ENCODE results near the gene KRT71.
A peak's percentile ranks its signal among the peaks of the same experiment; 100 is the strongest.

The KRT71 gene

GRCh38 chr12:52522346-52523011 lies 30.5 kb downstream of the KRT71 start:
- peak; percentile 75 for DNase-seq (ENCODE audit: low spot score)
- no peaks in the 10 kb centered on the region for H3K27me3 ChIP-seq (ENCODE audit: insufficient read depth, poor library complexity, severe bottlenecking)

GRCh38 chr12:52521568-52522266 lies 31.2 kb downstream of the KRT71 start:
- peak; percentile 9 for ATAC-seq (ENCODE audit: low read depth)
- Histone ChIP-seq H3K4me3 (ENCODE audit: severe bottlenecking) (peak overlapping the region; percentile 3), H3K4me1 (ENCODE audit: insufficient read depth, poor library complexity, severe bottlenecking) (peaks cover 63% of the 10 kb centered on the region), H3K27ac (ENCODE audit: poor library complexity, severe bottlenecking) (peak overlapping the region; percentile 99), H3K27me3 (ENCODE audit: insufficient read depth, poor library complexity, severe bottlenecking) (no peaks in the 10 kb centered on the region), H3K9me3 (ENCODE audit: severe bottlenecking) (no peaks in the 10 kb centered on the region), H3K36me3 (ENCODE audit: low read depth) (peaks cover 34% of the 10 kb centered on the region)
- DNase-seq (ENCODE audit: low spot score), result peak; percentile 81
- no peak for TF ChIP-seq CTCF (IDR thresholded peaks at IDR 0.05; ENCODE audit: poor library complexity, severe bottlenecking)

More at GRCh38 chr12:52522346-52523011, 30.5 kb downstream of the KRT71 start:
- no peak for TF ChIP-seq CTCF (IDR thresholded peaks at IDR 0.05; ENCODE audit: poor library complexity, severe bottlenecking)
- Histone ChIP-seq H3K4me1 (ENCODE audit: insufficient read depth, poor library complexity, severe bottlenecking) (peaks cover 55% of the 10 kb centered on the region), H3K4me3 (ENCODE audit: severe bottlenecking) (peak overlapping the region; percentile 3), H3K9me3 (ENCODE audit: severe bottlenecking) (no peaks in the 10 kb centered on the region), H3K27ac (ENCODE audit: poor library complexity, severe bottlenecking) (peak overlapping the region; percentile 99), H3K36me3 (ENCODE audit: low read depth) (peaks cover 27% of the 10 kb centered on the region)
- ATAC-seq (ENCODE audit: low read depth), result peak; percentile 17

GRCh38 chr12:52521175-52521567 lies 31.8 kb downstream of the KRT71 start:
- peak; percentile 90 for DNase-seq (ENCODE audit: low spot score)
- Histone ChIP-seq H3K4me3 (ENCODE audit: severe bottlenecking) (peak overlapping the region; percentile 79), H3K27ac (ENCODE audit: poor library complexity, severe bottlenecking) (peak overlapping the region; percentile 99), H3K4me1 (ENCODE audit: insufficient read depth, poor library complexity, severe bottlenecking) (peaks cover 65% of the 10 kb centered on the region), H3K9me3 (ENCODE audit: severe bottlenecking) (no peaks in the 10 kb centered on the region), H3K36me3 (ENCODE audit: low read depth) (peaks cover 40% of the 10 kb centered on the region), H3K27me3 (ENCODE audit: insufficient read depth, poor library complexity, severe bottlenecking) (no peaks in the 10 kb centered on the region)
- ATAC-seq (ENCODE audit: low read depth), result peak; percentile 34
- no peak for TF ChIP-seq CTCF (IDR thresholded peaks at IDR 0.05; ENCODE audit: poor library complexity, severe bottlenecking)

- H3K9me3 ChIP-seq (ENCODE audit: severe bottlenecking), result no peaks in the 10 kb centered on the region
- no peaks in the 10 kb centered on the region for H3K27me3 ChIP-seq (ENCODE audit: insufficient read depth, poor library complexity, severe bottlenecking)
- ATAC-seq (ENCODE audit: low read depth) (peak; percentile 43), DNase-seq (ENCODE audit: low spot score) (peak; percentile 98)
- H3K36me3 ChIP-seq (ENCODE audit: low read depth), result peaks cover 51% of the 10 kb centered on the region
- peak within 1 kb of the TSS; percentile 99 for H3K27ac ChIP-seq (ENCODE audit: poor library complexity, severe bottlenecking)
- H3K4me1 ChIP-seq (ENCODE audit: insufficient read depth, poor library complexity, severe bottlenecking), result peaks cover 55% of the 10 kb centered on the region
- peak within 1 kb of the TSS; percentile 79 for H3K4me3 ChIP-seq (ENCODE audit: severe bottlenecking)
- TF ChIP-seq CTCF (IDR thresholded peaks at IDR 0.05; ENCODE audit: poor library complexity, severe bottlenecking), result no peak
These were observed 32.9 kb downstream of the KRT71 start, which contains the start of gene KRT5 for GRCh38 chr12:52519826-52520662. Gene KRT5 (minus strand): TSS chr12:52520394. CDS start chr12:52520296, 98 bp downstream.
